ENCODE data around the gene PRKCE. TPM values are rescaled to one million over a fixed set of nuclear protein-coding genes. Genes with fewer than 3 reads are reported as not detected.

PRKCE gene
- total and polyA plus RNA-seq, 2 experiments from 2014 or later = 0.94 to 1.2 TPM

DNA sequence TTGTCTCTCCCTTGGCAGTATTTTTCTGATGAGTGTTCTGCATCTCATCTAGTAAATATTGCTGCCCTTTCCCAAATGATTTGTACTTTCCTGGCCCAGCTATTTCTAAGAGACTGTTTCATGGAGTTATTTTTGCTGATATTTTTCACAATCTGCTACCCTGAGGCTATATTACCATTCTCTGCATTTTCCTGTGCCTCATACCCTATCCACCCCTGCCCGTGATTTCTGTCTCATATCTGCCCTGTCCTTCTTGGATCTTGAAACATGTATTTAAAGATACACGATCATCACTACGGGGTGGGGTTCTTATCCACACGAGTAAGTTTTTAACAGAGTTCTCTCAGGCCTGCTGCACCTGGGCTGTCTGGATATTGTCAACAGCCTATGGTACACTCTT is 556.1 kb downstream of the PRKCE start:
- Mint-ChIP-seq H3K36me3 (ENCODE audit: low read depth) (peaks cover 9% of the 10 kb centered on the region), H3K27ac (no peak overlapping the region), H3K4me3 (no peak overlapping the region), H3K9me3 (peaks cover 26% of the 10 kb centered on the region), H3K27me3 (ENCODE audit: insufficient read depth, low read depth, poor library complexity) (no peaks in the 10 kb centered on the region), H3K4me1 (peaks cover 5% of the 10 kb centered on the region; the same call in 1 of the 3 replicates)
- no peaks in the 10 kb centered on the region for H3K36me3 ChIP-seq (ENCODE audit: insufficient read depth)
- no peak overlapping the region for H3K27ac ChIP-seq (ENCODE audit: low read depth)
- H2AFZ ChIP-seq = no peak overlapping the region
- no peak overlapping the region for H3K4me3 ChIP-seq
- no peaks in the 10 kb centered on the region for H3K9me2 ChIP-seq (ENCODE audit: insufficient read depth)
- H3K27me3 ChIP-seq (ENCODE audit: insufficient read depth) = no peaks in the 10 kb centered on the region
- no peaks in the 10 kb centered on the region for H3K79me2 ChIP-seq (replicated peaks; ENCODE audit: insufficient read depth)
- TF ChIP-seq EZH2 (IDR thresholded peaks at IDR 0.05; ENCODE audit: low read depth, unreplicated experiment) (no peak), CTCF (conservative IDR thresholded peaks at IDR 0.05; ENCODE audit: low read depth in 2 of 2) (no peak), ZNF462 (CRISPR knock-in tag; IDR thresholded peaks at IDR 0.05) (no peak), ZNF114 (CRISPR knock-in tag; IDR thresholded peaks at IDR 0.05) (no peak), EZH2phosphoT487 (IDR thresholded peaks at IDR 0.05; ENCODE audit: unreplicated experiment) (no peak), POLR2AphosphoS5 (IDR thresholded peaks at IDR 0.05; ENCODE audit: low read depth) (no peak), NANOG (IDR thresholded peaks at IDR 0.05; ENCODE audit: borderline replicate concordance) (no peak), CREB1 (CRISPR knock-in tag; IDR thresholded peaks at IDR 0.05; ENCODE audit: low read depth) (no peak), ZNF331 (CRISPR knock-in tag; IDR thresholded peaks at IDR 0.05; ENCODE audit: low read depth) (no peak), JUNB (IDR thresholded peaks at IDR 0.05; ENCODE audit: unreplicated experiment) (no peak), STAT1 (IDR thresholded peaks at IDR 0.05; ENCODE audit: unreplicated experiment) (no peak)
- TF ChIP-seq, protein P1, sequence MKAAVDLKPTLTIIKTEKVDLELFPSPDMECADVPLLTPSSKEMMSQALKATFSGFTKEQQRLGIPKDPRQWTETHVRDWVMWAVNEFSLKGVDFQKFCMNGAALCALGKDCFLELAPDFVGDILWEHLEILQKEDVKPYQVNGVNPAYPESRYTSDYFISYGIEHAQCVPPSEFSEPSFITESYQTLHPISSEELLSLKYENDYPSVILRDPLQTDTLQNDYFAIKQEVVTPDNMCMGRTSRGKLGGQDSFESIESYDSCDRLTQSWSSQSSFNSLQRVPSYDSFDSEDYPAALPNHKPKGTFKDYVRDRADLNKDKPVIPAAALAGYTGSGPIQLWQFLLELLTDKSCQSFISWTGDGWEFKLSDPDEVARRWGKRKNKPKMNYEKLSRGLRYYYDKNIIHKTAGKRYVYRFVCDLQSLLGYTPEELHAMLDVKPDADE (IDR thresholded peaks at IDR 0.05) = no peak
- TF ChIP-seq, protein P2, sequence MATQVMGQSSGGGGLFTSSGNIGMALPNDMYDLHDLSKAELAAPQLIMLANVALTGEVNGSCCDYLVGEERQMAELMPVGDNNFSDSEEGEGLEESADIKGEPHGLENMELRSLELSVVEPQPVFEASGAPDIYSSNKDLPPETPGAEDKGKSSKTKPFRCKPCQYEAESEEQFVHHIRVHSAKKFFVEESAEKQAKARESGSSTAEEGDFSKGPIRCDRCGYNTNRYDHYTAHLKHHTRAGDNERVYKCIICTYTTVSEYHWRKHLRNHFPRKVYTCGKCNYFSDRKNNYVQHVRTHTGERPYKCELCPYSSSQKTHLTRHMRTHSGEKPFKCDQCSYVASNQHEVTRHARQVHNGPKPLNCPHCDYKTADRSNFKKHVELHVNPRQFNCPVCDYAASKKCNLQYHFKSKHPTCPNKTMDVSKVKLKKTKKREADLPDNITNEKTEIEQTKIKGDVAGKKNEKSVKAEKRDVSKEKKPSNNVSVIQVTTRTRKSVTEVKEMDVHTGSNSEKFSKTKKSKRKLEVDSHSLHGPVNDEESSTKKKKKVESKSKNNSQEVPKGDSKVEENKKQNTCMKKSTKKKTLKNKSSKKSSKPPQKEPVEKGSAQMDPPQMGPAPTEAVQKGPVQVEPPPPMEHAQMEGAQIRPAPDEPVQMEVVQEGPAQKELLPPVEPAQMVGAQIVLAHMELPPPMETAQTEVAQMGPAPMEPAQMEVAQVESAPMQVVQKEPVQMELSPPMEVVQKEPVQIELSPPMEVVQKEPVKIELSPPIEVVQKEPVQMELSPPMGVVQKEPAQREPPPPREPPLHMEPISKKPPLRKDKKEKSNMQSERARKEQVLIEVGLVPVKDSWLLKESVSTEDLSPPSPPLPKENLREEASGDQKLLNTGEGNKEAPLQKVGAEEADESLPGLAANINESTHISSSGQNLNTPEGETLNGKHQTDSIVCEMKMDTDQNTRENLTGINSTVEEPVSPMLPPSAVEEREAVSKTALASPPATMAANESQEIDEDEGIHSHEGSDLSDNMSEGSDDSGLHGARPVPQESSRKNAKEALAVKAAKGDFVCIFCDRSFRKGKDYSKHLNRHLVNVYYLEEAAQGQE (IDR thresholded peaks at IDR 0.05; ENCODE audit: unreplicated experiment) = no peak
- no peak for DNase-seq (ENCODE audit: low spot score)
- H3K4me2 ChIP-seq = no peak overlapping the region
- no peaks in the 10 kb centered on the region for H3F3A ChIP-seq (replicated peaks; ENCODE audit: low read depth)
- peaks cover 9% of the 10 kb centered on the region; the same call in 1 of the 2 replicates for H3K4me1 ChIP-seq (ENCODE audit: insufficient read depth)
- ATAC-seq = no peak
- H4K20me1 ChIP-seq (replicated peaks; ENCODE audit: insufficient read depth) = no peaks in the 10 kb centered on the region
